DND-41 (cell line): ENCODE measurements around the gene RPL6.

Experiments
- ATAC-seq: fragments of 200-7000 bp; cut with Tn5 transposase; 3 replicates; pipeline ENCODE4 v1.9.1; 2021; ENCODE audit warnings: low read depth; ENCODE audit not compliant: insufficient read depth
- DNase-seq: peaks from one replicate; pipeline ENCODE4 v3.0.0-alpha.2; 2020
- H2AFZ ChIP-seq: 2 replicates; pipeline ENCODE4 v1.6.0; 2012; ENCODE audit warnings: low read depth, low read length
- H3K27ac ChIP-seq: 2 replicates; pipeline ENCODE4 v1.5.1; 2012; ENCODE audit warnings: low read length, inconsistent platforms
- H3K27me3 ChIP-seq: fragments of 200-600 bp; sonication (generic); 2 replicates; pipeline ENCODE4 v1.6.0; 2012; ENCODE audit warnings: low read length, mild to moderate bottlenecking, inconsistent platforms; ENCODE audit not compliant: insufficient read depth, poor library complexity
- H3K36me3 ChIP-seq: 2 replicates; pipeline ENCODE4 v1.5.1; 2012; ENCODE audit warnings: low read length, inconsistent platforms; ENCODE audit not compliant: insufficient read depth
- H3K4me1 ChIP-seq: 2 replicates; pipeline ENCODE4 v1.5.1; 2012; ENCODE audit warnings: mild to moderate bottlenecking, low read length; ENCODE audit not compliant: insufficient read depth
- H3K4me2 ChIP-seq: 2 replicates; pipeline ENCODE4 v1.6.0; 2012; ENCODE audit warnings: mild to moderate bottlenecking, moderate library complexity, low read length, inconsistent platforms; ENCODE audit not compliant: insufficient read depth
- H3K4me3 ChIP-seq, 2 experiments: fragments of 200-600 bp in 1 of 2; shearing (Covaris generic) in 1 of 2; 2 replicates each; pipeline ENCODE4 v1.5.1; 2012 to 2016; ENCODE audit warnings: inconsistent platforms in 2 of 2, low read length in 2 of 2, mild to moderate bottlenecking in 2 of 2, low read depth in 1 of 2, moderate library complexity in 1 of 2
- H3K79me2 ChIP-seq: 2 replicates; pipeline ENCODE4 v1.6.0; 2012; ENCODE audit warnings: low read length, inconsistent platforms; ENCODE audit not compliant: insufficient read depth
- H3K9ac ChIP-seq: 2 replicates; pipeline ENCODE4 v1.6.0; 2012; ENCODE audit warnings: low read depth, mild to moderate bottlenecking, inconsistent platforms, low read length, moderate library complexity
- H3K9me3 ChIP-seq: 2 replicates; pipeline ENCODE4 v1.5.1; 2012; ENCODE audit warnings: low read length, moderate library complexity, mild to moderate bottlenecking, inconsistent platforms; ENCODE audit not compliant: insufficient read depth, severe bottlenecking
- H4K20me1 ChIP-seq: 2 replicates; pipeline ENCODE4 v1.6.0; 2012; ENCODE audit warnings: low read length; ENCODE audit not compliant: insufficient read depth
- CTCF ChIP-seq: IDR thresholded peaks from 2 replicates; pipeline ENCODE4 v1.5.1; 2012; ENCODE audit warnings: borderline replicate concordance, low read length, moderate library complexity, mild to moderate bottlenecking; ENCODE audit not compliant: poor library complexity, severe bottlenecking; ENCODE audit errors: extremely low read depth
- EZH2 ChIP-seq: IDR thresholded peaks from 3 replicates; pipeline ENCODE4 v1.6.1; 2012; ENCODE audit warnings: borderline replicate concordance, low read depth, mild to moderate bottlenecking, moderate library complexity, low read length, inconsistent platforms; ENCODE audit not compliant: severe bottlenecking

The RPL6 gene

GRCh38 chr12:112421363-112421762 lies 12.0 kb upstream of the RPL6 start:
- Histone ChIP-seq H3K79me2 (peaks cover 88% of the 10 kb centered on the region), H3K36me3 (peaks cover 10% of the 10 kb centered on the region), H2AFZ (no peak overlapping the region), H3K4me1 (peaks cover 42% of the 10 kb centered on the region), H3K27ac (no peak overlapping the region), H3K9me3 (no peaks in the 10 kb centered on the region), H3K9ac (no peak overlapping the region), H3K27me3 (no peaks in the 10 kb centered on the region), H3K4me3 (no peak overlapping the region), H4K20me1 (peaks cover 47% of the 10 kb centered on the region; the same call in 1 of the 2 replicates), H3K4me2 (peak overlapping the region; percentile 84; the same call in 1 of the 2 replicates)
- no peak for DNase-seq
- no peak for TF ChIP-seq EZH2
- TF ChIP-seq CTCF, result no peak
- no peak for ATAC-seq

GRCh38 chr12:112420740-112421139 lies 11.3 kb upstream of the RPL6 start:
- no peak overlapping the region for H2AFZ ChIP-seq
- no peaks in the 10 kb centered on the region for H3K9me3 ChIP-seq
- H3K4me2 ChIP-seq, result peak overlapping the region; percentile 84; the same call in 1 of the 2 replicates
- peak overlapping the region in 1 of 2 experiments; percentile 14; a peak in 1 of 4 replicates for H3K4me3 ChIP-seq
- H3K4me1 ChIP-seq, result peaks cover 42% of the 10 kb centered on the region
- peaks cover 10% of the 10 kb centered on the region for H3K36me3 ChIP-seq
- peak overlapping the region; percentile 68; the same call in 1 of the 2 replicates for H3K9ac ChIP-seq
- no peak overlapping the region for H3K27ac ChIP-seq
- H4K20me1 ChIP-seq, result peaks cover 44% of the 10 kb centered on the region; the same call in 1 of the 2 replicates
- TF ChIP-seq EZH2, result no peak
- no peak for TF ChIP-seq CTCF
- ATAC-seq, result no peak
- H3K79me2 ChIP-seq, result peaks cover 81% of the 10 kb centered on the region
- no peaks in the 10 kb centered on the region for H3K27me3 ChIP-seq
- no peak for DNase-seq

- DNase-seq (no peak), ATAC-seq (peak; percentile 65)
- peak overlapping the region; percentile 84 for H3K4me2 ChIP-seq
- H3K9me3 ChIP-seq, result no peaks in the 10 kb centered on the region
- H3K27ac ChIP-seq, result peak overlapping the region; percentile 89
- no peaks in the 10 kb centered on the region for H3K27me3 ChIP-seq
- peak overlapping the region; percentile 68 for H3K9ac ChIP-seq
- H3K4me1 ChIP-seq, result peaks cover 42% of the 10 kb centered on the region
- peak overlapping the region; percentile 97 for H3K4me3 ChIP-seq
- peak overlapping the region; percentile 98 for H2AFZ ChIP-seq
- no peak for TF ChIP-seq EZH2
- no peak for TF ChIP-seq CTCF
- H3K79me2 ChIP-seq, result peaks cover 69% of the 10 kb centered on the region
- peaks cover 38% of the 10 kb centered on the region; the same call in 1 of the 2 replicates for H4K20me1 ChIP-seq
- H3K36me3 ChIP-seq, result peaks cover 10% of the 10 kb centered on the region
Observed at GRCh38 chr12:112419297-112420133, 10.1 kb upstream of the RPL6 start.
